B cell (primary cell): ENCODE results near the gene ADGRD1. TPM values are rescaled to one million over a fixed set of nuclear protein-coding genes. Genes with fewer than 3 reads are reported as not detected.

Experiments used
- ATAC-seq: fragments of 200-7000 bp; cut with Tn5 transposase; one replicate; pipeline ENCODE4 v1.10.0; 2021; ENCODE audit warnings: low read depth, mild to moderate bottlenecking, moderate number of reproducible peaks, moderate library complexity
- CTCF ChIA-PET: fragments of 350-600 bp; sonication (Branson Sonifier 250); formaldehyde crosslinking; loops from one replicate; lab custom pipeline; 2021; ENCODE audit warnings: antibody characterized with exemption, inconsistent platforms; lab: Charles Lee
- POLR2A ChIA-PET: fragments of 350-600 bp; sonication (Branson Sonifier 250); formaldehyde crosslinking; loops from one replicate; lab custom pipeline; 2021; ENCODE audit warnings: antibody characterized with exemption; lab: Charles Lee
- DNase-seq: peaks from one replicate; pipeline ENCODE4 v3.0.0; 2013
- H2AFZ ChIP-seq: 2 replicates; pipeline ENCODE4 v1.6.1; 2012; ENCODE audit warnings: mild to moderate bottlenecking, low read depth, low read length; ENCODE audit not compliant: insufficient read depth, poor library complexity, severe bottlenecking
- H3K27ac ChIP-seq, 2 donors: 1 replicate in 1 of 2; 2 replicates in 1 of 2; pipeline ENCODE4 v1.5.1; 2012 to 2013; ENCODE audit warnings: low read length in 2 of 2, mild to moderate bottlenecking in 2 of 2, moderate library complexity in 1 of 2
- H3K27me3 ChIP-seq, 4 experiments: fragments of 200-600 bp in 1 of 4; sonication (generic) in 1 of 4; replicated peaks in 1 of 4; 1 replicate in 2 of 4; 2 replicates in 2 of 4; pipeline versions ENCODE4 v1.6.1 to v1.7.0; 2013 to 2016; ENCODE audit warnings: low read length in 3 of 4, mild to moderate bottlenecking in 2 of 4, mixed read lengths in 1 of 4, moderate library complexity in 1 of 4; ENCODE audit not compliant: insufficient read depth in 4 of 4, control insufficient read depth in 3 of 4; ENCODE audit errors: control extremely low read depth in 1 of 4
- H3K36me3 ChIP-seq, 2 experiments: replicated peaks in 1 of 2; 1 replicate in 1 of 2; 2 replicates in 1 of 2; pipeline versions ENCODE4 v1.6.1 to v1.7.1; 2013; ENCODE audit warnings: low read length in 1 of 2; ENCODE audit not compliant: insufficient read depth in 2 of 2, control insufficient read depth in 1 of 2; ENCODE audit errors: control extremely low read depth in 1 of 2, extremely low read depth in 1 of 2
- H3K4me1 ChIP-seq, 2 donors: fragments of 200-600 bp in 1 of 2; sonication (generic) in 1 of 2; 1 replicate in 1 of 2; 2 replicates in 1 of 2; pipeline versions ENCODE4 v1.5.1 to v1.6.1; 2013 to 2017; ENCODE audit warnings: low read length in 2 of 2; ENCODE audit not compliant: control insufficient read depth in 2 of 2, insufficient read depth in 2 of 2
- H3K4me2 ChIP-seq: replicated peaks from 2 replicates; pipeline ENCODE3; 2012; ENCODE audit warnings: mild to moderate bottlenecking, low read depth, low read length; ENCODE audit not compliant: poor library complexity, severe bottlenecking
- H3K4me3 ChIP-seq, 5 experiments: fragments of 200-600 bp in 1 of 5; sonication (generic) in 1 of 5; 1 replicate in 3 of 5; 2 replicates in 2 of 5; pipeline versions ENCODE4 v1.5.1 to v1.7.0; 2011 to 2016; ENCODE audit warnings: low read length in 4 of 5, mild to moderate bottlenecking in 4 of 5, low read depth in 2 of 5, control low read depth in 1 of 5, moderate library complexity in 1 of 5; ENCODE audit not compliant: insufficient read depth in 1 of 5; ENCODE audit errors: control extremely low read depth in 1 of 5, extremely low read depth in 1 of 5
- H3K79me2 ChIP-seq: fragments of 200-600 bp; sonication (generic); one replicate; pipeline ENCODE4 v1.6.0; 2016; ENCODE audit warnings: low read length; ENCODE audit not compliant: control insufficient read depth, insufficient read depth
- H3K9ac ChIP-seq: fragments of 200-600 bp; sonication (generic); 2 replicates; pipeline ENCODE4 v1.6.1; 2017; ENCODE audit warnings: mild to moderate bottlenecking, low read length, moderate library complexity
- H3K9me3 ChIP-seq, 3 donors: one replicate each; pipeline versions ENCODE4 v1.6.1 to v1.7.1; 2013; ENCODE audit warnings: low read length in 2 of 3; ENCODE audit not compliant: control insufficient read depth in 2 of 3, insufficient read depth in 1 of 3; ENCODE audit errors: control extremely low read depth in 1 of 3
- H4K20me1 ChIP-seq: 2 replicates; pipeline ENCODE4 v1.6.0; 2012; ENCODE audit warnings: mild to moderate bottlenecking, low read length; ENCODE audit not compliant: insufficient read depth, control insufficient read depth, poor library complexity, severe bottlenecking
- H3K27ac Mint-ChIP-seq: one replicate; pipeline ENCODE4 v1.8.0; 2021; ENCODE audit warnings: mixed read lengths
- H3K27me3 Mint-ChIP-seq: one replicate; pipeline ENCODE4 v1.8.0; 2021; ENCODE audit warnings: mixed read lengths
- H3K4me1 Mint-ChIP-seq: one replicate; pipeline ENCODE4 v1.8.0; 2021; ENCODE audit warnings: mixed read lengths
- H3K4me3 Mint-ChIP-seq: one replicate; pipeline ENCODE4 v1.8.0; 2021; ENCODE audit warnings: mixed read lengths
- H3K9me3 Mint-ChIP-seq: one replicate; pipeline ENCODE4 v1.8.0; 2022; ENCODE audit warnings: mixed read lengths; ENCODE audit not compliant: insufficient read depth
- CTCF ChIP-seq: fragments of 200-600 bp; IDR thresholded peaks from one replicate; pipeline ENCODE4 v1.8.0; 2022; ENCODE audit warnings: antibody characterized with exemption, mild to moderate bottlenecking
- EZH2 ChIP-seq: IDR thresholded peaks from 2 replicates; pipeline ENCODE4 v1.6.1; 2012; ENCODE audit warnings: borderline replicate concordance, low read depth, mild to moderate bottlenecking, moderate library complexity, low read length; ENCODE audit not compliant: insufficient read depth, poor library complexity, severe bottlenecking
- WGBS: methylation state at CpG from one replicate; pipeline ENCODE4 v1.1.5; 2013; ENCODE audit warnings: missing lambda C conversion rate; ENCODE audit not compliant: insufficient coverage; 5-methylcytosine and 5-hydroxymethylcytosine counted together
- intact Hi-C: fragments of 100-400 bp; cut with micrococcal nuclease; formaldehyde crosslinking; loops from one replicate; pipeline ENCODE4 v1.10.0; 2022
- polyA plus RNA-seq: library from polyadenylated mRNA; depleted of rRNA; stranded (reverse); fragments of >200 nt; gene quantifications from 2 replicates; pipeline ENCODE4 v1.2.3, GENCODE V29; 2012
- total RNA-seq, 2 donors: library from RNA; stranded (reverse); fragments of 120-200 nt in 1 of 2; gene quantifications; 1 replicate in 1 of 2; 2 replicates in 1 of 2; pipeline versions ENCODE4 v1.2.3 to v1.2.4, GENCODE V29; 2013 to 2022

The ADGRD1 gene
- total and polyA plus RNA-seq, 2 donors (not counting 1 experiment from before 2014, with no cell fraction given), result 1.1 to 2.2 TPM

GRCh38 chr12:131033886-131034482 is 80.3 kb downstream of the ADGRD1 start:
- no peak overlapping the region for H2AFZ ChIP-seq
- ChIA-PET POLR2A (no interaction called here), CTCF (no interaction called here)
- H3K27ac ChIP-seq, result no peak overlapping the region
- TF ChIP-seq EZH2 (no peak), CTCF (no peak)
- no peaks in the 10 kb centered on the region for H3K36me3 ChIP-seq
- no peak overlapping the region for H3K4me2 ChIP-seq
- Mint-ChIP-seq H3K27ac (no peak overlapping the region), H3K27me3 (peaks cover 3% of the 10 kb centered on the region), H3K9me3 (no peaks in the 10 kb centered on the region), H3K4me1 (no peaks in the 10 kb centered on the region), H3K4me3 (no peak overlapping the region)
- H4K20me1 ChIP-seq, result no peaks in the 10 kb centered on the region
- peaks cover 14 to 25% of the 10 kb centered on the region in 2 donors for H3K4me1 ChIP-seq
- H3K9me3 ChIP-seq, result peaks cover 0 to 25% (median 0%) of the 10 kb centered on the region in 3 donors
- no peaks in the 10 kb centered on the region for H3K79me2 ChIP-seq
- peaks cover 0 to 2% (median 0%) of the 10 kb centered on the region in 4 experiments for H3K27me3 ChIP-seq
- ATAC-seq (no peak), DNase-seq (no peak)
- H3K4me3 ChIP-seq, result no peak overlapping the region
- intact Hi-C loops, result no loop called here
- H3K9ac ChIP-seq, result no peak overlapping the region
- WGBS, result 91% methylated on average over 30 of the region's 30 CpGs

- POLR2A ChIA-PET, result no interaction called here
- H3K27me3 ChIP-seq, result peaks cover 0 to 2% (median 0%) of the 10 kb centered on the region in 4 experiments
- H3K36me3 ChIP-seq, result no peaks in the 10 kb centered on the region
- H2AFZ ChIP-seq, result no peak overlapping the region
- CTCF ChIA-PET, result no interaction called here
- no peaks in the 10 kb centered on the region for H3K9me3 Mint-ChIP-seq
- peak overlapping the region; percentile 10 to 40 for H3K27ac ChIP-seq
- ATAC-seq, result no peak
- no peak for TF ChIP-seq EZH2
- TF ChIP-seq CTCF, result no peak
- peaks cover 0 to 25% (median 0%) of the 10 kb centered on the region in 3 donors for H3K9me3 ChIP-seq
- peak overlapping the region in 1 of 5 experiments; percentile 24 for H3K4me3 ChIP-seq
- no peak overlapping the region for H3K4me3 Mint-ChIP-seq
- H3K4me1 ChIP-seq, result peaks cover 14 to 25% of the 10 kb centered on the region in 2 donors
- no peak for DNase-seq
- intact Hi-C loops, result no loop called here
- no peak overlapping the region for H3K9ac ChIP-seq
- peaks cover 3% of the 10 kb centered on the region for H3K27me3 Mint-ChIP-seq
- H3K79me2 ChIP-seq, result no peaks in the 10 kb centered on the region
- H4K20me1 ChIP-seq, result no peaks in the 10 kb centered on the region
- peak overlapping the region; percentile 57 for H3K4me2 ChIP-seq
- no peaks in the 10 kb centered on the region for H3K4me1 Mint-ChIP-seq
- 78% methylated on average over 15 of the region's 15 CpGs for WGBS
- H3K27ac Mint-ChIP-seq, result no peak overlapping the region
Measured at GRCh38 chr12:131034631-131035244, 81.0 kb downstream of the ADGRD1 start.
